Measurements from ENCODE around the gene THBS4. TPM values are rescaled to one million over a fixed set of nuclear protein-coding genes. Genes with fewer than 3 reads are reported as not detected.

Gene THBS4
- total and polyA plus RNA-seq, 10 of the 15 experiments (the other 5 are each of a cell fraction or from before 2014, with no cell fraction given), result 0.31 to 1.7 (median 0.75) TPM

GRCh38 chr5:80070338-80071056 lies 35.3 kb downstream of the THBS4 start (continued):
- TF ChIP-seq, protein P1, sequence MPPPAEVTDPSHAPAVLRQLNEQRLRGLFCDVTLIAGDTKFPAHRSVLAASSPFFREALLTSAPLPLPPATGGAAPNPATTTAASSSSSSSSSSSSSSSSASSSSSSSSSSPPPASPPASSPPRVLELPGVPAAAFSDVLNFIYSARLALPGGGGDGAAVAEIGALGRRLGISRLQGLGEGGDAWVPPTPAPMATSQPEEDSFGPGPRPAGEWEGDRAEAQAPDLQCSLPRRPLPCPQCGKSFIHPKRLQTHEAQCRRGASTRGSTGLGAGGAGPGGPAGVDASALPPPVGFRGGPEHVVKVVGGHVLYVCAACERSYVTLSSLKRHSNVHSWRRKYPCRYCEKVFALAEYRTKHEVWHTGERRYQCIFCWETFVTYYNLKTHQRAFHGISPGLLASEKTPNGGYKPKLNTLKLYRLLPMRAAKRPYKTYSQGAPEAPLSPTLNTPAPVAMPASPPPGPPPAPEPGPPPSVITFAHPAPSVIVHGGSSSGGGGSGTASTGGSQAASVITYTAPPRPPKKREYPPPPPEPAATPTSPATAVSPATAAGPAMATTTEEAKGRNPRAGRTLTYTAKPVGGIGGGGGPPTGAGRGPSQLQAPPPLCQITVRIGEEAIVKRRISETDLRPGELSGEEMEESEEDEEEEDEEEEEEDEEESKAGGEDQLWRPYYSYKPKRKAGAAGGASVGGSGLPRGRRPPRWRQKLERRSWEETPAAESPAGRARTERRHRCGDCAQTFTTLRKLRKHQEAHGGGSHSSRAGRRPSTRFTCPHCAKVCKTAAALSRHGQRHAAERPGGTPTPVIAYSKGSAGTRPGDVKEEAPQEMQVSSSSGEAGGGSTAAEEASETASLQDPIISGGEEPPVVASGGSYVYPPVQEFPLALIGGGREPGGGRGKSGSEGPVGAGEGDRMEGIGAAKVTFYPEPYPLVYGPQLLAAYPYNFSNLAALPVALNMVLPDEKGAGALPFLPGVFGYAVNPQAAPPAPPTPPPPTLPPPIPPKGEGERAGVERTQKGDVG (CRISPR knock-in tag; IDR thresholded peaks at IDR 0.05), result no peak
- TF ChIP-seq BCL11A (IDR thresholded peaks at IDR 0.05; ENCODE audit: low read depth, low read length), result peak; percentile 34; the same call in 1 of the 2 replicates
- TF ChIP-seq RUNX3 (IDR thresholded peaks at IDR 0.05; ENCODE audit: low read length), result peak; percentile 88
- TF ChIP-seq SPI1 (IDR thresholded peaks at IDR 0.05; ENCODE audit: borderline replicate concordance, insufficient read depth, low read depth, low read length), result peak; percentile 95
- TF ChIP-seq MTA2 (IDR thresholded peaks at IDR 0.05; ENCODE audit: low read depth), result peak; percentile 73
- no peak for TF ChIP-seq SUZ12 (IDR thresholded peaks at IDR 0.05; ENCODE audit: unreplicated experiment)
- no peak for TF ChIP-seq RBBP5 (conservative IDR thresholded peaks at IDR 0.05)
- TF ChIP-seq RELB (IDR thresholded peaks at IDR 0.05; ENCODE audit: low read depth), result peak; percentile 41; the same call in 1 of the 2 replicates
- TF ChIP-seq, protein P2, sequence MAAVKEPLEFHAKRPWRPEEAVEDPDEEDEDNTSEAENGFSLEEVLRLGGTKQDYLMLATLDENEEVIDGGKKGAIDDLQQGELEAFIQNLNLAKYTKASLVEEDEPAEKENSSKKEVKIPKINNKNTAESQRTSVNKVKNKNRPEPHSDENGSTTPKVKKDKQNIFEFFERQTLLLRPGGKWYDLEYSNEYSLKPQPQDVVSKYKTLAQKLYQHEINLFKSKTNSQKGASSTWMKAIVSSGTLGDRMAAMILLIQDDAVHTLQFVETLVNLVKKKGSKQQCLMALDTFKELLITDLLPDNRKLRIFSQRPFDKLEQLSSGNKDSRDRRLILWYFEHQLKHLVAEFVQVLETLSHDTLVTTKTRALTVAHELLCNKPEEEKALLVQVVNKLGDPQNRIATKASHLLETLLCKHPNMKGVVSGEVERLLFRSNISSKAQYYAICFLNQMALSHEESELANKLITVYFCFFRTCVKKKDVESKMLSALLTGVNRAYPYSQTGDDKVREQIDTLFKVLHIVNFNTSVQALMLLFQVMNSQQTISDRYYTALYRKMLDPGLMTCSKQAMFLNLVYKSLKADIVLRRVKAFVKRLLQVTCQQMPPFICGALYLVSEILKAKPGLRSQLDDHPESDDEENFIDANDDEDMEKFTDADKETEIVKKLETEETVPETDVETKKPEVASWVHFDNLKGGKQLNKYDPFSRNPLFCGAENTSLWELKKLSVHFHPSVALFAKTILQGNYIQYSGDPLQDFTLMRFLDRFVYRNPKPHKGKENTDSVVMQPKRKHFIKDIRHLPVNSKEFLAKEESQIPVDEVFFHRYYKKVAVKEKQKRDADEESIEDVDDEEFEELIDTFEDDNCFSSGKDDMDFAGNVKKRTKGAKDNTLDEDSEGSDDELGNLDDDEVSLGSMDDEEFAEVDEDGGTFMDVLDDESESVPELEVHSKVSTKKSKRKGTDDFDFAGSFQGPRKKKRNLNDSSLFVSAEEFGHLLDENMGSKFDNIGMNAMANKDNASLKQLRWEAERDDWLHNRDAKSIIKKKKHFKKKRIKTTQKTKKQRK (IDR thresholded peaks at IDR 0.05; ENCODE audit: low read depth, low read length), result no peak
- no peak for TF ChIP-seq GATAD2B (conservative IDR thresholded peaks at IDR 0.05; ENCODE audit: low read depth)
- TF ChIP-seq ETV6 (conservative IDR thresholded peaks at IDR 0.05 in 1 of 2, IDR thresholded peaks at IDR 0.05 in 1 of 2; ENCODE audit: borderline replicate concordance in 1 of 2, low read depth in 1 of 2), result peak in 1 of 2 experiments; percentile 69; a peak in 1 of 4 replicates
- peak; percentile 40; the same call in 1 of the 2 replicates for TF ChIP-seq NBN (IDR thresholded peaks at IDR 0.05)
- TF ChIP-seq SUPT20H (IDR thresholded peaks at IDR 0.05; ENCODE audit: borderline replicate concordance, control insufficient read depth, low read depth, low read length), result no peak
- peak; percentile 8 to 54; a peak in 1 of 4 replicates for TF ChIP-seq BHLHE40 (IDR thresholded peaks at IDR 0.05; ENCODE audit: borderline replicate concordance in 1 of 2, low read depth in 2 of 2, low read length in 1 of 2)
- TF ChIP-seq FOXK2 (IDR thresholded peaks at IDR 0.05), result no peak
- peak; percentile 86 for TF ChIP-seq IKZF1 (conservative IDR thresholded peaks at IDR 0.05)
- TF ChIP-seq JUNB (IDR thresholded peaks at IDR 0.05), result peak; percentile 21; the same call in 1 of the 2 replicates

Measured in GM12878 (cell line).